Stimulated activated CD4-positive, alpha-beta T cell treated with anti-CD3 and anti-CD28 coated beads, Interleukin-15, amount 100 ng/mL, for 48 hours (primary cell): ENCODE results near the gene LIPC.

Experiments
- DNase-seq, 2 donors: peaks; one replicate each; pipeline ENCODE4 v3.0.0-alpha.2; 2020; ENCODE audit warnings: low read depth in 2 of 2

Gene LIPC

DNA sequence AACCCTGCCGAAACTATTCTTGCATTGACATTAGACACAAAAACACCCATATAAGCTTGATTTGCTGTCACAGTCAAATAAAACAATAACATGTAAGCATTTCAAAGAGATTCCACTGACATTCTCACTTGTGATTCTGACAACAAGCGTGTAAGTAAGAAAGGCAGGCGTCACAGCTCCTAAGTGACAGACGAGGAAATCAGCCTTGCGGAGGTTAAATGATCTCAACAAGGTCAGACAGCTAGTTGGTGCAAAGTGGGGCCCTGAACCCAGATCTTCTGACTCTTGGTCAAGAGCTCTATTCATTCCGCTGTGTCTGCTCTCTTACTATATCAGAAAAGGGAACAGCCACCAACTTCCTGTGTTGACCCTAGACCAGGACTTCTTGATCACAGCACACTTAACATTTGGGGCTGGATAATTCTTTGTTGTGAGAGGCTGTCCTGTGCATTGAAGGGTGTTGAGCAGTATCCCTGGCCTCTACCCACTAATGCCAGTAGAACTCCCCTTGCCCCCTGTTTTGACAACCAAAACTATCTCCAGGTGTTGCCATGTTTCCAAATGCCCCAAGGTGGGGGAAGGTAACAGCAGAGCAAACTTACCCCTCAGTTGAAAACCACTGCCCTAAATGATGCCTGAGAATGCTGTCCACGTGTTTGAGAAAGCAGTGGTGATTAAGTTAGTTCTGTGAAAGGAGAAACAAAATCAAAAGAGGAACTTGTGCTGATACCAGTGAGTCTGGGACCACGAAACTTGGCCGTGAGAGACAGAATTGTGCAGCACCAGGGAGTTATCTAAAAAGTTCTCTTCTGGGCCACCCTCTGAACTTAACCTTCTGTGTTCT is 86.1 kb downstream of the LIPC start:
- DNase-seq = no peak

GRCh38 chr15:58518626-58519025 is 86.8 kb downstream of the LIPC start:
- DNase-seq = no peak

DNA sequence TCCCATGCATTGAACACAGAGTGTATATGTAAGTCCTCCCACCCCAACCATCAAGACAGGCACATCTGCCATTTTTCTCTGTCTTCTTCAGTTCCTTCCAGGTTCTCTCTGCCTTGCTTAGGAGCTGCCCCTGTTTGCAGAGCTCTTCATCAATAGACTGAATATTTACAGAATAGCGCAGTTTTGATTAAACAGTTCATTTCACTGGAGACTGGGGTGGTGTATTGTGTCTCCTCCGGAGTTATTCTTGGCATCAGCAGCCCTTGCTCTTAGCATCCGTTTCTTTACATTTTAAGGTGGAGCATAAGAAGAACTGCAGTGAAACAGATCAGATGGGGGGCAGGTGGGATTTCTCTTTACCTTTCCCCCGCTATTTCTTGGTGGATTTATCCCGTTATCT is 87.7 kb downstream of the LIPC start:
- DNase-seq = no peak

- DNase-seq = no peak
These were observed 88.7 kb downstream of the LIPC start for GRCh38 chr15:58520464-58520863.

DNA sequence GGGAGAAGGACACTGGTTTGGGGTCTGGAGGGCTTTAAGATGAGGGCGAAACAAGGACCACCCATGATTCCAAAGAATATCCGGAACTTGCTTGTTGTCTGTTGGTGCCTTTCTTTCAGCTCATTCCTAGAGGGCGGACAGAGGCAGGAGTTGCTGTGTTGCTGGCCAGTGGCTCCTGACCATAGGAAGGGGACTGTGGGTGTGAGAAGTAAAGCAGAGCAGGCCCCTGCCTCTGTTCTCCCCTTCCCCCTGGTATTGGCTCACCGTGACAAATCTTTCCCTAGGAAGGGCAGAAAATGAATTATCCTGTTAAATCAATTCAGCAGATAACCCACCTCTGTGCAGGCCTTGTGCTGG is 89.1 kb downstream of the LIPC start:
- no peak for DNase-seq

- DNase-seq = no peak
These were observed 89.7 kb downstream of the LIPC start for GRCh38 chr15:58521293-58521991.

GRCh38 chr15:58522391-58522790 is 90.6 kb downstream of the LIPC start:
- no peak for DNase-seq

GRCh38 chr15:58522865-58523264 is 91.1 kb downstream of the LIPC start:
- no peak for DNase-seq

DNA sequence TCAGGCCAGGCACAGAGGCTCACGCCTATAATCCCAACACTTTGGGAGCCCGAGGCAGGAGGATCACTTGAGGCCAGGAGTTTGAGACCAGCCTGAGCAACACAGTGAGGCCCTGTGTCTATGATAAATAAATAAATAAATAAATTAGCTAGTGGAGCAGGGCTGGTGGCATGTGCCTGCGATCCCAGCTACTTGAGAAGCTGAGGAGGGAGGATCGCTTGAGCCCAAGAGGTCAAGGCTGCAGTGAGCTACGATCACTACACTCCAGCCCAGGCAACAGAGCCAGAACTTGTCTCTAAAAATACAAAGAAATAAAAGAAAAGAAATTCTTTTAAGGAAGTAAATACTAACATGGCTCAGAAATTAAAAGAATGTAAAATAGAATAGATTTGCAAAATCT is 91.8 kb downstream of the LIPC start:
- DNase-seq = no peak

DNA sequence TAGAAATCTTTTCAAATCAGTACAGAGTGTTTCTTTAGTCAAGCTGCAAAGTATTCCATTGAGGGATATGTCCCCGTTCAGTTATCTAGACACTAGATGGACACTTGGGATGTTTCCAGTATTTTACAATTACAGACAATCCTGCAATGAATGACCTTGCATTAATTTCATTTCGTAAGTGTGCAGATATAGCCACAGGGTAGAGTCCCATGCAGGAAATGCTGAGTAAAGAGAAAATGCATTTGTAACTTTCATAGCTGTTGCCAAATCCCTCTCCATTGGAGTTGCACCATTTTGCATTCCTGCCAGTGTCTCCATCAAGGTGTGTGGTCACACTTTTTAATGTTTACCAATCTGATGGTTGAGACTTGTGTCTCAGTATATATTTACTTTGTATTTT is 92.5 kb downstream of the LIPC start:
- no peak for DNase-seq

DNA sequence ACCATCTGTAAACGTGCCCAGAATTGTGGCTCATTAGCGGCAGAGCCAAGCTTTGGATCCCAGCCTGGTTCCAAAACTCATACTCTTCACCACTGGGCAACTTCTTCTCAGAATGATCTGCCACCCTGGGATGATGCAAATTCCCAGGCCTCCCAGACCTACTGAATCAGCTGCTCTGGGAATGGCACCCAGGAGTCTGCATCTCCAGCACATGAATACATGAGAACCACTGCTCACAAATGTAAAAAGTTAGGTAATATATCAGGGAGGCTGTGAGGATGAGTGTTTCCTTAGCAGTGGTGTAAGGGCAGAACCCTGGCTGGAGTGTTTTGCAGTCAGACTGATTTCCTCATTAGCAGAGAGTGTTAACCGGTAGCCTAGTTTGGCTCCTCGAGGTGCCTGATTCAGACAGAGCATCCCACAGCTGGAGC is 94.2 kb downstream of the LIPC start:
- no peak for DNase-seq

DNA sequence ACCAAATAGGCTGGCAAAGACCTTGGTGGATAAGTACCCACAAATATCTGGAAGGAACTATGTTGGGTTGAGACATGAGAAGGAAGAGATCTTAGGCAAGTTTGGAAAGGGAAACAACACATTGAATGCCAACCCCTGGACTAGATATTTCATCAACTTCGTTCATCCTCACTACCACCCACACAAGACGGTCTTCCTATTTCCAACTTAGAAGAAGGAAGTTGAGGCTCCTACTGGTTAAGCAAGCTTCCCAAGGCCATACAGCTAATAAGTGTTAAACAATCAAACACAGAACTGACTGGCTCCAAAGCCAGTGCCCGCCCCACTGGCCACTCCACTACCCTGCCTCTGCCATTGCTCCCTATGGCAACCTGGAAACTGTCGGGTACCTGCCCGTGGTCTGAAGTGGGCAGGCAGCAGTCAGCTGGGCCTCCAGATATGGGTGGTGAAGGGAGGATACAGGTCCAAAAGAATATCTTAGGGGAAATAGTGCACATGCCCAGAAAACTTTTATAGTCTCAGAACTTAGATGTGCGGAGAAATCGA is 94.9 kb downstream of the LIPC start:
- no peak for DNase-seq

- no peak for DNase-seq
These were observed 95.9 kb downstream of the LIPC start for GRCh38 chr15:58527573-58528187.

DNA sequence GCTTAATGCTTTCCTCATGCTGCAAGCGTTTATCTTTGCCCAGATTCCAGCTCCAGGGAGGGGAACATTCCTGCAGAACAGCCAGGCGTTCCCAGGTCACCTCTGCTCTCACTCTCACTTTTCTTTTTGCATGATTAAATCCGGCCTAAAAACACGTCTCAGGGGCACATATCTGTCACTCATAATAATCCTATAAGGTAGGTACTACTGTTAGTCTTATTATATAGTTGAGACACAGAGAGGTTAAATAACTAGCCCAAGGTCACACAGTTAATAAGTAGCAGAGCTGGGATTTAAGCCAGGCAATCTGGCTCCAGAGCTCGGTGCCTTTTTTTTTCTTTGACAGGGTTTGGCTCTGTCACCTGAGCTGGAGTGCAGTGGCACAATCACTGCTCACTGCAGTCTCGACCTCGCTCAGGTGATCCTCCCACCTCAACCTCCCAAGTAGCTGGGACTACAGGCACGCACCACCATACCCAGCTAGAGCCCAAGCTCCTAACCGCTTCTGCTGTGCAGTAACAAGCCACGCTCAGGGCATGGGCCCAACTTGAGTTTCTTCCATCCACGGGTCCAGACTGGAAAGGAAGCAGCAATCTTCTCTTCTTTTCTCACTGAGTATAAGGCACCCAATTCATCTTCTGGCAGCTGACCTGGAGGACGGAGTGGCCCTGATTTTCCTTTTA is 96.5 kb downstream of the LIPC start:
- DNase-seq = no peak

- DNase-seq = no peak
These were observed 97.2 kb downstream of the LIPC start for GRCh38 chr15:58529041-58529440.

DNA sequence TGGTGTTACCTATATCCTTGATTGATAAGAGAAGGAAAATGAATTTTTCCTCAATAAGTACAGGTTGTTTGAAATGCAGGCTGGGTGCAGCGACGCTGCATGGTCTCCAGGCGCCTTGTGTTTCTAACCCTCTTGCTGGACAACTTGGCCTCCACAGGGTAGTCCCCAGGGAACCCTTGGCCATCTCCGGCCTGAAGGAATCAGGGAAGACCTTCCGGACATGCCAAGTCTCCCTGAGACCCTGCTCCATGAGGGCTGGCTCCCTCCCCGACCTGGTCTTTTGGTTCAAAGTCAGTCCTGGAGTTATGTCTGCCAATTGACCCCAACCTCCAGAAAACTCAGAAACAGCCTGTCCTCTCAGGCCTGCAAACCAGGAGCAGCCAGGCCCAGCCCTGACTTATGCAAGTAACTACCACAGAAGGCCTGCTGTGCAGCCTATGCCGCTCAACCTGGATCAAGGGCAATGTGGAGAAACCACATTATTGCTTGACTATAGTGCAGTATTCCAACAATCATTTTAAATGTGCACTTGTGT is 98.3 kb downstream of the LIPC start:
- no peak for DNase-seq

GRCh38 chr15:58532126-58532525 is 100.3 kb downstream of the LIPC start:
- DNase-seq = no peak

GRCh38 chr15:58534556-58534955 is 102.8 kb downstream of the LIPC start:
- no peak for DNase-seq

DNA sequence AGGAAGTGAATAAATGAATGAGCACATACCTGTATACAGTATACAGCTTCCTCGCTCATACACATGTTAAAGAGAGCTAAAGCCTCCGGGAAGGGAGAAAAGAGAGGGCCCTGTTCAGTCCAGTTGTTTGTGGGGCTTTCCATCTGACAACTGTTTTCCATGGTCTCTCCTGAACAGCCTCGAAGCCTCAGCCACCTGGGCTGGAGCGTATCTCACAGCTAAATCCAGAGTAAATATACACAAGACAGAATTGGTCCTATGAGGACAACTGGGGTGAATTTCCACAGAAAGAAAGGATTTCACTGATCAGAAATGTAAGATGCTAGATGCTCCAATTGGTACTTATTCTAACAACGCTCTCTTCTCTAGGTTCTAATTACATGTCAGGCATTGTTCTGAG is 103.5 kb downstream of the LIPC start:
- DNase-seq = no peak

- DNase-seq = no peak
These were observed 104.1 kb downstream of the LIPC start for GRCh38 chr15:58535894-58536293.

DNA sequence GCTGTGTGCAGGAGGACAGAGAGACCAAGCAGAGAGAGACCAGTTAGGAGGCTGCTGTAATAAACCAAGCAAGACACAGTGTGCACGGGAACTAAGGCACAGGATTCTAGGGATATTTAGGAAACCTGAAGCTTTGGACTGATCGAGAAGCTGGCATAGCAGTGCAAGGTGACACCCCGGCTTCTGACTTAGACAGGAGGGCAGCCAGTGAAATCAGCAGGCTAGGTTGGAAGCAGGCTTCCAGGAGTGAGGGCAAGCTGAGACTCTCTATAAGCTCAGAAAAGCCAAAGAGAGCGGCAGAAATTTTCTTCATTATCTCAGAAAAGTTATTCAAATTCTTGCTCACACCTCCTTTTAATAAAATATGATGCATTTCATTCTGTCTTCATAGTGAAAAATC is 104.6 kb downstream of the LIPC start:
- DNase-seq = no peak

- DNase-seq = no peak
These were observed 105.2 kb downstream of the LIPC start for GRCh38 chr15:58537033-58537432.
